ENCODE data around the gene CLIC4.
"Not testable (repeated sequence)": the region's sequence is repeated elsewhere in the genome, so short reads cannot be mapped to it uniquely, and the experiment has no call there.

DNA sequence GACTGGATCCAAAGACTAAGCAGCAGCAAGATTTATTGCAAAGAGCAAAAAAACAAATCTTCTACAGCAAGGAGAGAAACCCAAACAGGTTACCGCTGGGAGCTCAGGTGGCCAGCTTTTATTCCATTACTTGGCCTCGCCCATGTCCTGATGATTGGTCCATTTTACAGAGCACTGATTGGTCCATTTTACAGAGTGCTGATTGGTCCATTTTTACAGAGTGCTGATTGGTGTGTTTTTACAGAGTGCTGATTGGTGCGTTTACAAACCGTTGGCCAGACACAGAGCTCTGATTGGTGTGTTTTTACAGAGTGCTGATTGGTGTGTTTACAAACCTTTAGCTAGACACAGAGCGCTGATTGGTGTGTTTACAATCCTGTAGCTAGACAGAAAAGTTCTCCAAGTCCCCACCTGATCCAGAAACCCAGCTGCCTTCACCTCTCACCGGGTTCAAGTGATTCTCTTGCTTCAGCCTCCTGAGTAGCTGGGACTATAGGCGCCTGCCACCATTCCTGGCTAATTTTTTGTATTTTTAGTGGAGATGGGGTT, 47.7 kb upstream of the CLIC4 start:
- TF ChIP-seq, protein P1, sequence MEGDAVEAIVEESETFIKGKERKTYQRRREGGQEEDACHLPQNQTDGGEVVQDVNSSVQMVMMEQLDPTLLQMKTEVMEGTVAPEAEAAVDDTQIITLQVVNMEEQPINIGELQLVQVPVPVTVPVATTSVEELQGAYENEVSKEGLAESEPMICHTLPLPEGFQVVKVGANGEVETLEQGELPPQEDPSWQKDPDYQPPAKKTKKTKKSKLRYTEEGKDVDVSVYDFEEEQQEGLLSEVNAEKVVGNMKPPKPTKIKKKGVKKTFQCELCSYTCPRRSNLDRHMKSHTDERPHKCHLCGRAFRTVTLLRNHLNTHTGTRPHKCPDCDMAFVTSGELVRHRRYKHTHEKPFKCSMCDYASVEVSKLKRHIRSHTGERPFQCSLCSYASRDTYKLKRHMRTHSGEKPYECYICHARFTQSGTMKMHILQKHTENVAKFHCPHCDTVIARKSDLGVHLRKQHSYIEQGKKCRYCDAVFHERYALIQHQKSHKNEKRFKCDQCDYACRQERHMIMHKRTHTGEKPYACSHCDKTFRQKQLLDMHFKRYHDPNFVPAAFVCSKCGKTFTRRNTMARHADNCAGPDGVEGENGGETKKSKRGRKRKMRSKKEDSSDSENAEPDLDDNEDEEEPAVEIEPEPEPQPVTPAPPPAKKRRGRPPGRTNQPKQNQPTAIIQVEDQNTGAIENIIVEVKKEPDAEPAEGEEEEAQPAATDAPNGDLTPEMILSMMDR (IDR thresholded peaks at IDR 0.05; ENCODE audit: low read depth, low read length), result not testable (repeated sequence)
- not testable (repeated sequence) for TF ChIP-seq EZH2phosphoT487 (IDR thresholded peaks at IDR 0.05; ENCODE audit: low read depth)

Data from OCI-LY3 (cell line).